Stimulated activated CD8-positive, alpha-beta memory T cell treated with anti-CD3 and anti-CD28 coated beads, Interleukin-15, amount 100 ng/mL, for 4 hours (primary cell): ENCODE results near the gene HLA-DPA1.

ENCODE experiments used
- DNase-seq, 2 donors: peaks; one replicate each; pipeline ENCODE4 v3.0.0-alpha.2; 2020; ENCODE audit warnings: low read depth in 2 of 2

HLA-DPA1 gene

GRCh38 chr6:33088931-33089620 is 15.6 kb upstream of the HLA-DPA1 start:
- DNase-seq = no peak

- DNase-seq = no peak
Observed at GRCh38 chr6:33088258-33088930, 14.9 kb upstream of the HLA-DPA1 start.

- DNase-seq = no peak
Observed at GRCh38 chr6:33085627-33086026, 12.2 kb upstream of the HLA-DPA1 start.

- no peak for DNase-seq
Observed at GRCh38 chr6:33082702-33083101, 9.3 kb upstream of the HLA-DPA1 start.

- no peak for DNase-seq
Observed at GRCh38 chr6:33081098-33081824, 7.8 kb upstream of the HLA-DPA1 start.

- no peak for DNase-seq
Observed at GRCh38 chr6:33080127-33081089, 7.0 kb upstream of the HLA-DPA1 start.

GRCh38 chr6:33079580-33079979 is 6.1 kb upstream of the HLA-DPA1 start:
- no peak for DNase-seq

GRCh38 chr6:33078919-33079521 is 5.6 kb upstream of the HLA-DPA1 start:
- DNase-seq = no peak

- DNase-seq = no peak
Observed at GRCh38 chr6:33078442-33078841, 5.0 kb upstream of the HLA-DPA1 start.

- no peak for DNase-seq
Observed at GRCh38 chr6:33077908-33078307, 4.5 kb upstream of the HLA-DPA1 start.

GRCh38 chr6:33076406-33076934 is 3.0 kb upstream of the HLA-DPA1 start:
- no peak for DNase-seq

GRCh38 chr6:33075568-33076405 is 2.3 kb upstream of the HLA-DPA1 start, which contains the start of gene HLA-DPB1:
Gene HLA-DPB1, plus strand, starts transcription at chr6:33075990. Its CDS starts 52 bp downstream, at chr6:33076042.
- DNase-seq = no peak

- DNase-seq = no peak
Observed at GRCh38 chr6:33075208-33075567, 1.7 kb upstream of the HLA-DPA1 start.

GRCh38 chr6:33072508-33073100 is 845 bp downstream of the HLA-DPA1 start:
- DNase-seq = no peak

- DNase-seq = no peak
Observed at GRCh38 chr6:33071569-33071968, 1.9 kb downstream of the HLA-DPA1 start.

- DNase-seq = no peak
Observed at GRCh38 chr6:33070909-33071308, 2.5 kb downstream of the HLA-DPA1 start.

- no peak for DNase-seq
Observed at GRCh38 chr6:33069021-33069738, 4.3 kb downstream of the HLA-DPA1 start.

GRCh38 chr6:33066917-33067521 is 6.4 kb downstream of the HLA-DPA1 start:
- DNase-seq = no peak

GRCh38 chr6:33065312-33065711 is 8.1 kb downstream of the HLA-DPA1 start:
- no peak for DNase-seq
